WTC11 (cell line): ENCODE data around the gene BCKDHA. TPM values are rescaled to one million over a fixed set of nuclear protein-coding genes. Genes with fewer than 3 reads are reported as not detected.
A peak's percentile ranks its signal among the peaks of the same experiment; 100 is the strongest.

Source experiments
- ATAC-seq: fragments of 200-7000 bp; cut with Tn5 transposase; 2 replicates; pipeline ENCODE4 v1.10.0; 2021; ENCODE audit warnings: mild to moderate bottlenecking, moderate library complexity
- CTCF ChIA-PET: fragments of 300-600 bp; sonication (Branson Sonifier 250); formaldehyde crosslinking; loops from one replicate; lab custom pipeline; 2021; ENCODE audit warnings: antibody characterized with exemption; lab: Charles Lee
- POLR2A ChIA-PET: fragments of 350-600 bp; sonication (Branson Sonifier 250); formaldehyde crosslinking; loops from one replicate; lab custom pipeline; 2021; ENCODE audit warnings: antibody characterized with exemption; lab: Charles Lee
- DNase-seq: peaks from one replicate; pipeline ENCODE4 v3.0.0; 2021; ENCODE audit warnings: low spot score
- H3K27ac Mint-ChIP-seq: 2 replicates; pipeline ENCODE4 v1.8.0; 2021; ENCODE audit warnings: mixed read lengths
- H3K27me3 Mint-ChIP-seq: 2 replicates; pipeline ENCODE4 v1.8.0; 2021; ENCODE audit warnings: low read depth, mild to moderate bottlenecking, moderate library complexity, mixed read lengths
- H3K36me3 Mint-ChIP-seq: 2 replicates; pipeline ENCODE4 v1.8.0; 2021; ENCODE audit warnings: mixed read lengths
- H3K4me1 Mint-ChIP-seq: 2 replicates; pipeline ENCODE4 v1.8.0; 2022; ENCODE audit warnings: mixed read lengths
- H3K4me3 Mint-ChIP-seq: 2 replicates; pipeline ENCODE4 v1.8.0; 2021; ENCODE audit warnings: mild to moderate bottlenecking, moderate library complexity, mixed read lengths
- H3K9me3 Mint-ChIP-seq: 2 replicates; pipeline ENCODE4 v1.8.0; 2021; ENCODE audit warnings: mixed read lengths
- CDX4 ChIP-seq: fragments of 250-450 bp; sonication (Bioruptor Pico); IDR thresholded peaks from 2 replicates; pipeline ENCODE4 v1.9.0; 2021; ENCODE audit warnings: moderate library complexity, mild to moderate bottlenecking, inconsistent platforms, borderline replicate concordance
- CREM ChIP-seq: sonication (generic); formaldehyde crosslinking; IDR thresholded peaks from 2 replicates; pipeline ENCODE4 v1.8.1; 2022; ENCODE audit warnings: mild to moderate bottlenecking, missing genetic modification reagents, moderate library complexity
- GTF2I ChIP-seq: fragments of 250-450 bp; sonication (Bioruptor Pico); conservative IDR thresholded peaks from 2 replicates; pipeline ENCODE4 v1.4.0; 2021; ENCODE audit warnings: mild to moderate bottlenecking
- SOX15 ChIP-seq: fragments of 250-450 bp; sonication (Bioruptor Pico); IDR thresholded peaks from 2 replicates; pipeline ENCODE4 v1.9.0; 2021; ENCODE audit warnings: mild to moderate bottlenecking
- TEAD1 ChIP-seq: sonication (generic); formaldehyde crosslinking; IDR thresholded peaks from 2 replicates; pipeline ENCODE4 v1.8.0; 2022; ENCODE audit warnings: mild to moderate bottlenecking, missing genetic modification reagents
- ZNF219 ChIP-seq: sonication (generic); formaldehyde crosslinking; IDR thresholded peaks from 2 replicates; pipeline ENCODE4 v1.8.0; 2023; ENCODE audit warnings: missing genetic modification reagents, mild to moderate bottlenecking, borderline replicate concordance
- ZNF281 ChIP-seq: sonication (generic); formaldehyde crosslinking; IDR thresholded peaks from 2 replicates; pipeline ENCODE4 v1.8.0; 2023; ENCODE audit warnings: mild to moderate bottlenecking, missing genetic modification reagents
- total RNA-seq: library from RNA; stranded (reverse); gene quantifications from 3 replicates; pipeline ENCODE4 v1.2.3, GENCODE V29; 2021
- TF ChIP-seq, protein P1 (sequence below): sonication (generic); formaldehyde crosslinking; conservative IDR thresholded peaks from 2 replicates; pipeline ENCODE4 v1.8.1; 2022; ENCODE audit warnings: mild to moderate bottlenecking, missing genetic modification reagents
- TF ChIP-seq, protein P2 (sequence below): fragments of 200-600 bp; IDR thresholded peaks from 2 replicates; pipeline ENCODE4 v1.8.0; 2022; ENCODE audit warnings: antibody characterized with exemption
- TF ChIP-seq, protein P3 (sequence below): fragments of 250-450 bp; sonication (Bioruptor Pico); IDR thresholded peaks from 2 replicates; pipeline ENCODE4 v1.8.0; 2021; ENCODE audit warnings: mild to moderate bottlenecking
- TF ChIP-seq, protein P4 (sequence below): fragments of 250-450 bp; sonication (Bioruptor Pico); IDR thresholded peaks from 2 replicates; pipeline ENCODE4 v2.1.2; 2022; ENCODE audit warnings: mild to moderate bottlenecking, moderate library complexity
- TF ChIP-seq, protein P5 (sequence below): sonication (generic); formaldehyde crosslinking; IDR thresholded peaks from 2 replicates; pipeline ENCODE4 v1.8.0; 2023; ENCODE audit warnings: missing genetic modification reagents, mild to moderate bottlenecking, borderline replicate concordance
- TF ChIP-seq, protein P6 (sequence below): fragments of 250-450 bp; sonication (Bioruptor Pico); conservative IDR thresholded peaks from 2 replicates; pipeline ENCODE4 v1.9.0; 2021; ENCODE audit warnings: mild to moderate bottlenecking
- TF ChIP-seq, protein P7 (sequence below): sonication (generic); formaldehyde crosslinking; IDR thresholded peaks from 2 replicates; pipeline ENCODE4 v1.8.1; 2023; ENCODE audit warnings: mild to moderate bottlenecking, missing genetic modification reagents
- TF ChIP-seq, protein P8 (sequence below): sonication (generic); formaldehyde crosslinking; IDR thresholded peaks from 2 replicates; pipeline ENCODE4 v1.8.1; 2022; ENCODE audit warnings: low read depth, mild to moderate bottlenecking, moderate library complexity, missing genetic modification reagents, borderline replicate concordance

Gene BCKDHA
- total RNA-seq, 1 experiment from 2014 or later, result 18.8 TPM

- TF ChIP-seq ZNF281 (no peak), ZNF219 (CRISPR knock-in tag) (no peak)
- TF ChIP-seq, protein P1, sequence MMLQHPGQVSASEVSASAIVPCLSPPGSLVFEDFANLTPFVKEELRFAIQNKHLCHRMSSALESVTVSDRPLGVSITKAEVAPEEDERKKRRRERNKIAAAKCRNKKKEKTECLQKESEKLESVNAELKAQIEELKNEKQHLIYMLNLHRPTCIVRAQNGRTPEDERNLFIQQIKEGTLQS (CRISPR knock-in tag), result no peak
- TF ChIP-seq, protein P2, sequence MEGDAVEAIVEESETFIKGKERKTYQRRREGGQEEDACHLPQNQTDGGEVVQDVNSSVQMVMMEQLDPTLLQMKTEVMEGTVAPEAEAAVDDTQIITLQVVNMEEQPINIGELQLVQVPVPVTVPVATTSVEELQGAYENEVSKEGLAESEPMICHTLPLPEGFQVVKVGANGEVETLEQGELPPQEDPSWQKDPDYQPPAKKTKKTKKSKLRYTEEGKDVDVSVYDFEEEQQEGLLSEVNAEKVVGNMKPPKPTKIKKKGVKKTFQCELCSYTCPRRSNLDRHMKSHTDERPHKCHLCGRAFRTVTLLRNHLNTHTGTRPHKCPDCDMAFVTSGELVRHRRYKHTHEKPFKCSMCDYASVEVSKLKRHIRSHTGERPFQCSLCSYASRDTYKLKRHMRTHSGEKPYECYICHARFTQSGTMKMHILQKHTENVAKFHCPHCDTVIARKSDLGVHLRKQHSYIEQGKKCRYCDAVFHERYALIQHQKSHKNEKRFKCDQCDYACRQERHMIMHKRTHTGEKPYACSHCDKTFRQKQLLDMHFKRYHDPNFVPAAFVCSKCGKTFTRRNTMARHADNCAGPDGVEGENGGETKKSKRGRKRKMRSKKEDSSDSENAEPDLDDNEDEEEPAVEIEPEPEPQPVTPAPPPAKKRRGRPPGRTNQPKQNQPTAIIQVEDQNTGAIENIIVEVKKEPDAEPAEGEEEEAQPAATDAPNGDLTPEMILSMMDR, result no peak
- TF ChIP-seq, protein P3, sequence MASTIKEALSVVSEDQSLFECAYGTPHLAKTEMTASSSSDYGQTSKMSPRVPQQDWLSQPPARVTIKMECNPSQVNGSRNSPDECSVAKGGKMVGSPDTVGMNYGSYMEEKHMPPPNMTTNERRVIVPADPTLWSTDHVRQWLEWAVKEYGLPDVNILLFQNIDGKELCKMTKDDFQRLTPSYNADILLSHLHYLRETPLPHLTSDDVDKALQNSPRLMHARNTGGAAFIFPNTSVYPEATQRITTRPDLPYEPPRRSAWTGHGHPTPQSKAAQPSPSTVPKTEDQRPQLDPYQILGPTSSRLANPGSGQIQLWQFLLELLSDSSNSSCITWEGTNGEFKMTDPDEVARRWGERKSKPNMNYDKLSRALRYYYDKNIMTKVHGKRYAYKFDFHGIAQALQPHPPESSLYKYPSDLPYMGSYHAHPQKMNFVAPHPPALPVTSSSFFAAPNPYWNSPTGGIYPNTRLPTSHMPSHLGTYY (CRISPR knock-in tag), result no peak
Measured at GRCh38 chr19:41354343-41354953, 43.2 kb upstream of the BCKDHA start (continued).

GRCh38 chr19:41355035-41355434 is 42.6 kb upstream of the BCKDHA start:
- H3K27ac Mint-ChIP-seq, result no peak overlapping the region
- H3K4me1 Mint-ChIP-seq, result peaks cover 18% of the 10 kb centered on the region
- no peaks in the 10 kb centered on the region for H3K9me3 Mint-ChIP-seq
- CTCF ChIA-PET, result interaction anchor here (0.5 to 6.2 kb wide), 7 partner anchors 10 to 1166 kb away, joined by 3 to 103 read pairs (median 5); partner anchors contain the start of gene B9D2
- H3K36me3 Mint-ChIP-seq, result no peaks in the 10 kb centered on the region
- peak overlapping the region; percentile 29; the same call in 1 of the 2 replicates for H3K4me3 Mint-ChIP-seq
- peaks cover 44% of the 10 kb centered on the region for H3K27me3 Mint-ChIP-seq
- ATAC-seq (no peak), DNase-seq (no peak)
- POLR2A ChIA-PET, result interaction anchor here (0.5 to 0.6 kb wide), 2 partner anchors 9 to 92 kb away, joined by 3 to 5 read pairs; partner anchors contain the start of gene B9D2
- TF ChIP-seq, protein P4, sequence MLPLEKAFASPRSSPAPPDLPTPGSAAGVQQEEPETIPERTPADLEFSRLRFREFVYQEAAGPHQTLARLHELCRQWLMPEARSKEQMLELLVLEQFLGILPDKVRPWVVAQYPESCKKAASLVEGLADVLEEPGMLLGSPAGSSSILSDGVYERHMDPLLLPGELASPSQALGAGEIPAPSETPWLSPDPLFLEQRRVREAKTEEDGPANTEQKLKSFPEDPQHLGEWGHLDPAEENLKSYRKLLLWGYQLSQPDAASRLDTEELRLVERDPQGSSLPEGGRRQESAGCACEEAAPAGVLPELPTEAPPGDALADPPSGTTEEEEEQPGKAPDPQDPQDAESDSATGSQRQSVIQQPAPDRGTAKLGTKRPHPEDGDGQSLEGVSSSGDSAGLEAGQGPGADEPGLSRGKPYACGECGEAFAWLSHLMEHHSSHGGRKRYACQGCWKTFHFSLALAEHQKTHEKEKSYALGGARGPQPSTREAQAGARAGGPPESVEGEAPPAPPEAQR (CRISPR knock-in tag), result no peak
- no peak for TF ChIP-seq CDX4 (CRISPR knock-in tag)
- TF ChIP-seq, protein P5, sequence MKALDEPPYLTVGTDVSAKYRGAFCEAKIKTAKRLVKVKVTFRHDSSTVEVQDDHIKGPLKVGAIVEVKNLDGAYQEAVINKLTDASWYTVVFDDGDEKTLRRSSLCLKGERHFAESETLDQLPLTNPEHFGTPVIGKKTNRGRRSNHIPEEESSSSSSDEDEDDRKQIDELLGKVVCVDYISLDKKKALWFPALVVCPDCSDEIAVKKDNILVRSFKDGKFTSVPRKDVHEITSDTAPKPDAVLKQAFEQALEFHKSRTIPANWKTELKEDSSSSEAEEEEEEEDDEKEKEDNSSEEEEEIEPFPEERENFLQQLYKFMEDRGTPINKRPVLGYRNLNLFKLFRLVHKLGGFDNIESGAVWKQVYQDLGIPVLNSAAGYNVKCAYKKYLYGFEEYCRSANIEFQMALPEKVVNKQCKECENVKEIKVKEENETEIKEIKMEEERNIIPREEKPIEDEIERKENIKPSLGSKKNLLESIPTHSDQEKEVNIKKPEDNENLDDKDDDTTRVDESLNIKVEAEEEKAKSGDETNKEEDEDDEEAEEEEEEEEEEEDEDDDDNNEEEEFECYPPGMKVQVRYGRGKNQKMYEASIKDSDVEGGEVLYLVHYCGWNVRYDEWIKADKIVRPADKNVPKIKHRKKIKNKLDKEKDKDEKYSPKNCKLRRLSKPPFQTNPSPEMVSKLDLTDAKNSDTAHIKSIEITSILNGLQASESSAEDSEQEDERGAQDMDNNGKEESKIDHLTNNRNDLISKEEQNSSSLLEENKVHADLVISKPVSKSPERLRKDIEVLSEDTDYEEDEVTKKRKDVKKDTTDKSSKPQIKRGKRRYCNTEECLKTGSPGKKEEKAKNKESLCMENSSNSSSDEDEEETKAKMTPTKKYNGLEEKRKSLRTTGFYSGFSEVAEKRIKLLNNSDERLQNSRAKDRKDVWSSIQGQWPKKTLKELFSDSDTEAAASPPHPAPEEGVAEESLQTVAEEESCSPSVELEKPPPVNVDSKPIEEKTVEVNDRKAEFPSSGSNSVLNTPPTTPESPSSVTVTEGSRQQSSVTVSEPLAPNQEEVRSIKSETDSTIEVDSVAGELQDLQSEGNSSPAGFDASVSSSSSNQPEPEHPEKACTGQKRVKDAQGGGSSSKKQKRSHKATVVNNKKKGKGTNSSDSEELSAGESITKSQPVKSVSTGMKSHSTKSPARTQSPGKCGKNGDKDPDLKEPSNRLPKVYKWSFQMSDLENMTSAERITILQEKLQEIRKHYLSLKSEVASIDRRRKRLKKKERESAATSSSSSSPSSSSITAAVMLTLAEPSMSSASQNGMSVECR (CRISPR knock-in tag), result no peak
- TF ChIP-seq SOX15, result no peak
- TF ChIP-seq, protein P6, sequence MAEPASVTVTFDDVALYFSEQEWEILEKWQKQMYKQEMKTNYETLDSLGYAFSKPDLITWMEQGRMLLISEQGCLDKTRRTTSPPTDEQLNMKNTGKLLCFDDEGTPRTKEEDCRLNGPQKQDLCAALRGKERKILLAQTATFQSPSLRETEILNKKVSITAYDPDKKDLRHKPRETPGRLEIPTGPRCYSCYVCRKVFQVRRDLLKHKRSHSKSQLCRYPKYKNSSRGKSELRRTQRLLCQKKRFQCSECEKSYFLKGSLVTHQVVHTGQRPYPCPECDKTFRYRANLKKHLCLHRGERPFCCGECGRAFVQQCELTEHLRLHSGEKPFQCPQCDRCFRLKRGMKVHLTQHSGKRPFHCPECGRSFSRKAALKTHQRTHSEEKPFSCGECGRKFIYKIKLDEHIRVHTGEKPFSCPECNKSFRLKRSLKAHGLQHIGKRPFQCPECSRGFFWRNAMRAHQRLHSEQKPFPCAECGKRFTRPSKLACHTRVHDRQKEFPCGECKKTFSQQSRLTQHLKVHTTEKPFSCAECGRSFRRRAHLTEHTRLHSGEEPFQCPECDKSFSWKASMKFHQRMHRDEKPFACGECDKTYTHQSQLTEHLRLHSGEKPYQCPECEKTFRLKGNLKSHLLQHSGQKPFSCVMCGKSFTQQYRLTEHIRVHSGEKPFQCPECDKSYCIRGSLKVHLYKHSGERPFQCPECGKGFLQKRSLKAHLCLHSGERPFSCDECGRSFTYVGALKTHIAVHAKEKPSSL (CRISPR knock-in tag), result no peak
- TF ChIP-seq CREM (CRISPR knock-in tag), result no peak
- TF ChIP-seq TEAD1 (CRISPR knock-in tag), result no peak
- TF ChIP-seq GTF2I, result no peak
- TF ChIP-seq, protein P7, sequence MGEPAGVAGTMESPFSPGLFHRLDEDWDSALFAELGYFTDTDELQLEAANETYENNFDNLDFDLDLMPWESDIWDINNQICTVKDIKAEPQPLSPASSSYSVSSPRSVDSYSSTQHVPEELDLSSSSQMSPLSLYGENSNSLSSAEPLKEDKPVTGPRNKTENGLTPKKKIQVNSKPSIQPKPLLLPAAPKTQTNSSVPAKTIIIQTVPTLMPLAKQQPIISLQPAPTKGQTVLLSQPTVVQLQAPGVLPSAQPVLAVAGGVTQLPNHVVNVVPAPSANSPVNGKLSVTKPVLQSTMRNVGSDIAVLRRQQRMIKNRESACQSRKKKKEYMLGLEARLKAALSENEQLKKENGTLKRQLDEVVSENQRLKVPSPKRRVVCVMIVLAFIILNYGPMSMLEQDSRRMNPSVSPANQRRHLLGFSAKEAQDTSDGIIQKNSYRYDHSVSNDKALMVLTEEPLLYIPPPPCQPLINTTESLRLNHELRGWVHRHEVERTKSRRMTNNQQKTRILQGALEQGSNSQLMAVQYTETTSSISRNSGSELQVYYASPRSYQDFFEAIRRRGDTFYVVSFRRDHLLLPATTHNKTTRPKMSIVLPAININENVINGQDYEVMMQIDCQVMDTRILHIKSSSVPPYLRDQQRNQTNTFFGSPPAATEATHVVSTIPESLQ (CRISPR knock-in tag), result no peak
- TF ChIP-seq, protein P8, sequence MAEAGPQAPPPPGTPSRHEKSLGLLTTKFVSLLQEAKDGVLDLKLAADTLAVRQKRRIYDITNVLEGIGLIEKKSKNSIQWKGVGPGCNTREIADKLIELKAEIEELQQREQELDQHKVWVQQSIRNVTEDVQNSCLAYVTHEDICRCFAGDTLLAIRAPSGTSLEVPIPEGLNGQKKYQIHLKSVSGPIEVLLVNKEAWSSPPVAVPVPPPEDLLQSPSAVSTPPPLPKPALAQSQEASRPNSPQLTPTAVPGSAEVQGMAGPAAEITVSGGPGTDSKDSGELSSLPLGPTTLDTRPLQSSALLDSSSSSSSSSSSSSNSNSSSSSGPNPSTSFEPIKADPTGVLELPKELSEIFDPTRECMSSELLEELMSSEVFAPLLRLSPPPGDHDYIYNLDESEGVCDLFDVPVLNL (CRISPR knock-in tag), result no peak
